GM21786 (cell line): ENCODE measurements around the gene CRACR2B.

ENCODE experiments used
- ATAC-seq: cut with Tn5 transposase; IDR thresholded peaks from one replicate; pipeline ENCODE4 v1.9.1; 2021; ENCODE audit not compliant: unreplicated experiment

CRACR2B gene

GRCh38 chr11:827897-828192 lies at the start of gene CRACR2B:
Gene CRACR2B (plus strand): TSS chr11:827919. CDS start chr11:828608, 689 bp downstream.
- no peak for ATAC-seq

GRCh38 chr11:778976-779954 lies 48.5 kb upstream of the CRACR2B start:
- no peak for ATAC-seq

DNA sequence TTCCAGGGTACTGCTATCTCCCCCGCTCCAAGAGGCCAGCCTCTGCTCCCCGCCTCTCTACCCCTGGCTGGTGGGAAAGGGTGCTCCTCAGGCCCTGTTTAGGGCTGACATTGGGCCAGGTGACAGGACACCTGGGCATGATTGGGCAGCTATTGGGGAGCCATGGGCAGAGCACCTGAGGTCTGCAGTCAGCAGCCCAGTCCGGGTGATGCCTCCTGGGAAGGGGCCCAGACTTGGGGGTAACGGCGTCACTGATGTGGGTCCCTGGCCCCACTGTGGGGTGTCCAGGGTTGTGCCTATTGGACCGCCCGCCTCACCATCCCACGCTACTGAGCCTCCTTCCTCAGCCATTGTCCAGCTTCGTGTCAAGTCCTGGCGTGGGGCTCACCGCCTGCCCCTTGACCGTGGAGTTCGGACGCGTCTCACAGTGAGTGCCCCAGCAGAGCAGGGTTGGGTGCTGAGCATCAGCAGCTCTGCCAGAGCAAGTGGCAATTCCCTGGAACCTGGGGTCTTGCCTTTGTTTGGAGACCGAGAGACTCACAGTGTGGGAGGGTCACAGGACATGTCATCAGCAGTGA lies 47.7 kb upstream of the CRACR2B start:
- ATAC-seq: no peak

GRCh38 chr11:782264-783174 lies 45.2 kb upstream of the CRACR2B start:
- no peak for ATAC-seq

DNA sequence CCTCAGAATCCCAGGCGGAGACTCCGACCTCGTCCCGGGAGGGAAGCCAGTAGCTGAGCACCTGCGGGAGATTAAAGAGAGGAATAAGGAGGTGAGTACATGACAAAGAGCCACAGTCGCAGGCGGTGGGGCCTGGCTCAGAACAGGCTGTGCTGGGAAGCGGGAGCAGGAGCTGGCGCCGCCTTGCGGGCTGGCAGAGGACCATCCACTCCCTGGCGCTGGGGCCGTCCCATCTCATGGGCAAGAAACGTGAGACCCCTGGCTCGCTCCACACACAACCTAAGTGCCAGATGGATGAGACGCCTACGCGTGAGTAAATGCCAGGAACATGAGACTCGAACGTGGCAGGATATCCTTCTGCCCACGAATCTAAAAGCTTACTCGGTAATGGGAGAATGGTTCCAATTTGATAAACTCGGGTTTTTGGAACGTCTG lies 44.1 kb upstream of the CRACR2B start:
- ATAC-seq: no peak

DNA sequence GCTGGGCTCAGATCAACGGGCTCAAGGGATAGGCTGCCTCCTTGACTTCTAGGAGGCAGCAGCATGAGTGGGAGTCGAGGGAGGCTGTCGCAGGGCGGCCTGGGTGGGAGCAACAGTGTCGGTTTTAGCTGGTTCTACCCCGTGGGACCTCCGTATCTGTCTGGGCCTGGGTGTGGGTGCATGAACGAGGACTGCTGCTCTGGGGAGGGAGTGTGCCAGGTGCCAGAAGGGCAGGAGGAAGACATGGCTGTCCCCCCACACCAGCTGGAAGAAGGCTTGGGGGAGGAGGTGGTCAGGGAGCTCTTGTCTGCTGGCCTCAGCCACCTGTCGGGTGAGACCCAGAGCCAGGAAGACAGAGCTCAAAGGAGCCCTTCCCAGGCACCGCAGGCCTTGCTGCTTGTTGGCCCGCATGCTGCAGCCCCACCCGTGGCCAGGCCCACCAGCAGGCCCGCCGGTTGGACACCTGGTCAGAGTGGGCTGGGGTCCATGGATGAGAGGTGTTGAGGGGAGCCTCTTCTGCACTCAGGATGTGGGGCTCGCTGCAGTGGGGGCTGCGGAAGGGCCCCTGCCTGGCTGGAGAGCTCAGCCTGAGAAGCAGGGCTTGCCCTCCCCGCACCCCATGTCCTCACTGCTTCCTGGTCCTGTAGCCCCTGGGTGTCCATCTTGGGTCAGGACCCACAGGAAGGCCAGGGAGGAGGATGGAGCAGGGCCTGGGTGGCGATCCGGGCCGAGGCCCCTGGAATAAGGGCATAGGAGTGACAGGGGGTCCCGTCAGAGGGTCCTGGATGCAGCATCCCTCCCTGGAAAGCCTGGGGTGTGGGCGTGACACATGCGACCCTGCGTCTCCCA lies 41.3 kb upstream of the CRACR2B start:
- no peak for ATAC-seq

DNA sequence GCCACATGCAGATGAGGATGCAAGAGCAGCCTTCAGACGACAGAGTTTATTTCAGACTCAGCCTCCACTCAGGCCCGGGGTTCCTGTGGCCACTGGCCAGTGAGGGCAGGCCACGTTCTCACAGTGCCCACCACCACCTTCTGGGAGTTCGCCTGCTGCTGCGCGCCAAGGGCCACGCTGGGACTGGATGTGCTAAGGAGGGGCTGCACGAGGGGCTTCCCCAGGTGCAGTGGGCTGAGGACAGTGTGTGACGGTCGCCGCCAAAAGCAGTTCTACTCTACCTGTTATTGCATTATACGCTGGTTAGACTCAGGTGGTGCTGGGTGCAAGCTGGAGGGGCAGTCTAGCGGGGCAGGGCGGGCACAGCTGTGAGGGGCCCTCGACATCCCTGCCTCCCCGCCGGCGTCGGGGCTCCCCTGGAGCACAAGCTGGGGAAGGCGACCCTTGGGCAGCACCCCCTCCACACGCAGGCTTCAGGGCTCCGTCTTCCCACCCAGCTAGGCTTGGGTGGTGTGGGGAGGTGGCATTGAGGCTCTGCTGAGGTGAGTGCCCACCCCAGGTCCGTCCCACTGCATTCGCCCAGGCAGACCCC lies 40.5 kb upstream of the CRACR2B start:
- no peak for ATAC-seq

DNA sequence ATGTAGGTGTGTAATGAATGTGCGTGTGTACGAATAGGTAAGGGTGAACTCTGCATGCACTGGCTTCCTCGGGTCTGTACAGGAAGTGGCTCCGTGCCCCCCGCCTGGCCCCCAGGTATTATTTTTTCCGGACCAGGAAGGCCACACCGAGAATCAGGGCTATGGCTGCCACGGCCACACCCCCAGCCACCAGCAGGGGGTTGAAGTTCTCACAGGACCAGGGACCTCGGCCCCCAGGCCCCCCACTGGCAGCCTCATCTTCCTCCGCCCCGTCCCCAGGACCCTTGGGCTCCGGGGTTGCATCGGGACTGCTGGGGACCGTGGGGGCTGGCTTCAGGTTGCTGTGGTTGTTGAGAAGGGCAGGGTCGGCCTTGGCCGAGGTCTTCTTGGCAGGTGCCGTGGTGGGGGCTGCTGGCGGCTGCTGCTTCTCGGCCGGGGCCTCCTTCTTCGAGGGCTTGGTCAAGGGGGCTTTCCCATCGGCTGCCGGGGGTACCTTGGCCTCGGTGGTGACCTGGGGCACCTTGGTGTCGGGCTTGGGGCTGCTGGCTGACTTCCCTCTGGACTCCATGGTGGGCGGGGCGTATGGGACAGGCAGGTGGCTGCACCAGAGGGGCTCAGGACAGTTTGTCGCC lies 39.6 kb upstream of the CRACR2B start:
- ATAC-seq: no peak

GRCh38 chr11:788953-789940 lies 38.5 kb upstream of the CRACR2B start:
- no peak for ATAC-seq

- ATAC-seq: no peak
These were observed 37.8 kb upstream of the CRACR2B start, which contains the start of gene CEND1 for GRCh38 chr11:789943-790342. Gene CEND1 (minus strand): TSS chr11:790090. CDS start chr11:788576, 1,514 bp downstream.

DNA sequence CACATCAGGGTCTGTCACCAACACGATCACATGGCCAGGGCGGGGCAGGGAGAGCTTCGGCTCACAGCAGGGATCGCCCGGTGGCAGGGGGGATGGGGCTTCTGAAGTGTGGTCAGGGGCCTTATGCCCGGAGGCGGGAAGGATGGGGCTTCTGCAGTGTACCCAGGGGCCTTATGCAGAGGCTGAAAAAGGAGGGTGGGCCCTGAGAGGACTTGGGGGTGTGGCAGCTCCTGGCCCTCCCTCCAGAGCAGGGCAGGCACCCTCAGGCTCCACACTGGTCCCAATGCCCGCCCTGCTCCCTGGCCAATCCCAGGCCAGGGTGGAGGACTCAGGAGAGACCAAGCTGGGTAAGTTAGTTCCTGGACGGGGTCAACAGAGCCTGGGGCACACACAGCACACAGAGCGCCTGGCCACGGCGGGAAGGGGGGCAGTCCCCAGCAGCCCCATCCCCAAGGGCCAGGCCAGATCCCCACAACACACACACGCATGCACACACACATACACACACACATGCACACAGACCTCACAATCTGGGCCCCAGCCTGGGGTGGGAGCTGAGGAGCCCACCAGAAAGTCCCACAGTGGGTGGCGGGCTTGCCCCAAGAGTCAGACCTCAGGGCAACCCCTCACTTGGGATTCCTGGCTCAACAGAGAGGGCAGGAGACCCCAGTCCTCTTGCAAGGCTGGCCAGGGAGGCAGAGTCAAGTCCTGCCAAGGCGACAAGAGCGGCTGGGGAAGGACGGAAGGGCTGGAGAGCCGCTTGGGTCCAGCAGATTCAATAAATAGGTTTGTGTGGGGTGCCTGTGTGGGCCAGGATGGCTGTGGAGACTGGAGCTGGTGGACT lies 36.8 kb upstream of the CRACR2B start:
- no peak for ATAC-seq

GRCh38 chr11:791658-792534 lies 35.8 kb upstream of the CRACR2B start:
- no peak for ATAC-seq

DNA sequence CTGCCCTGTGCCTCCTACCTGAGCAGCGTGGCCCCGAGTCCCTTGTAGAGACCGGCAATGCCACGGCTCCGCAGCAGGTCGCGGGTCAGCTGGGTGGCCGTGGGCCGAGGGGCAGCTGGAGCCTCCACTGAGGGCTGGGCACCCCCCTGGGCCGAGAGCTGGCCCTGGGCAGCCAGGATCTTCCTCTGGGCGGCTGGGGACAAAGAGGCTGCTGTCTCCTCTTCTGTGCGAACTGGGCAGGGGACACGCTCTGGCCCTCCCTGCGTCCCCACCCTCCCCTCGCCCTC lies 35.2 kb upstream of the CRACR2B start:
- ATAC-seq: no peak

DNA sequence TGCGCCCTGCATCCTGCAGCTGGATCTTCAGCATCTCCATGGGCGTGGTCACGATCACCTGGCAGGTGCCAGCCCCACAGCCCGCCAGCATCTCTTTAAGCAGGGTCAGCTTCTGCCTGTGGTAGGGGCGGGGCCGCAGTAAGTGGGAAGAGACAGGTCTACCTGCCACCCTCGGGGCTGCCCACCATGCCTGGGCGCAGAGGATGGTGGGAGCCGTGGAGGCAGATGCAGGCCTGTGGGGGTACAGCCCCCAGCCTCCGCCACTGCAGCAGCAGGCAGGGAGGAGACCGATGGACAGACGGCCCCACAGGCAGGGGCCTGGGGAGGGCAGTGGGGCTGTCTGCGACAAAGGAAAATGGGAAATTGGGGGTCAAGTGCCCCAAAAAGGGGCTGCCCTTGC lies 34.8 kb upstream of the CRACR2B start:
- ATAC-seq: no peak

GRCh38 chr11:793556-793955 lies 34.2 kb upstream of the CRACR2B start:
- no peak for ATAC-seq

- no peak for ATAC-seq
These were observed 33.5 kb upstream of the CRACR2B start for GRCh38 chr11:794013-794765.
